Neural cell (in vitro differentiated cells): Measurements from ENCODE around the gene SCYL1. TPM values are rescaled to one million over a fixed set of nuclear protein-coding genes. Genes with fewer than 3 reads are reported as not detected.

Experiments
- H2AFZ ChIP-seq: fragments of 200-600, 300-800 bp; sonication (generic), shearing (Covaris generic); 2 replicates; pipeline ENCODE4 v1.6.0; 2014; ENCODE audit warnings: low read depth, mild to moderate bottlenecking, antibody characterized with exemption, low read length, moderate library complexity
- H3F3A ChIP-seq: fragments of 200-600 bp; shearing (Covaris generic); 2 replicates; pipeline ENCODE4 v1.6.1; 2016; ENCODE audit warnings: mild to moderate bottlenecking, moderate library complexity, mixed read lengths, antibody characterized with exemption, low read length; ENCODE audit not compliant: insufficient read depth, poor library complexity, severe bottlenecking
- H3K27ac ChIP-seq: fragments of 200-600, 300-800 bp; sonication (generic), shearing (Covaris generic); 2 replicates; pipeline ENCODE4 v1.5.1; 2014; ENCODE audit warnings: mild to moderate bottlenecking, low read length, moderate library complexity
- H3K27me3 ChIP-seq: fragments of 300-800, 200-600 bp; sonication (generic), shearing (Covaris generic); 2 replicates; pipeline ENCODE4 v1.6.0; 2014; ENCODE audit warnings: mild to moderate bottlenecking, low read depth, low read length, moderate library complexity; ENCODE audit not compliant: insufficient read depth
- H3K36me3 ChIP-seq: fragments of 300-800, 200-600 bp; sonication (generic), shearing (Covaris generic); 2 replicates; pipeline ENCODE4 v1.5.1; 2014; ENCODE audit warnings: mild to moderate bottlenecking, antibody characterized with exemption, low read length, moderate library complexity; ENCODE audit not compliant: insufficient read depth
- H3K4me2 ChIP-seq: fragments of 300-800, 200-600 bp; sonication (generic), shearing (Covaris generic); 2 replicates; pipeline ENCODE4 v1.6.0; 2014; ENCODE audit warnings: mild to moderate bottlenecking, low read length
- H3K4me3 ChIP-seq: fragments of 300-800, 200-600 bp; sonication (generic), shearing (Covaris generic); 2 replicates; pipeline ENCODE4 v1.5.1; 2014; ENCODE audit warnings: mild to moderate bottlenecking, low read length, moderate library complexity
- H3K79me2 ChIP-seq: fragments of 200-600 bp; shearing (Covaris generic); replicated peaks from 2 replicates; pipeline ENCODE4 v1.6.0; 2014; ENCODE audit warnings: mild to moderate bottlenecking, low read length, moderate library complexity; ENCODE audit not compliant: insufficient read depth
- H3K9ac ChIP-seq: fragments of 300-800, 200-600 bp; sonication (generic), shearing (Covaris generic); 2 replicates; pipeline ENCODE4 v1.6.1; 2016; ENCODE audit warnings: mild to moderate bottlenecking, low read length, mixed read lengths
- H3K9me2 ChIP-seq: fragments of 200-600 bp; shearing (Covaris generic); 2 replicates; pipeline ENCODE4 v1.6.1; 2016; ENCODE audit warnings: mild to moderate bottlenecking, low read length, mixed read lengths; ENCODE audit not compliant: insufficient read depth
- H3K9me3 ChIP-seq: fragments of 200-600, 300-800 bp; sonication (generic), shearing (Covaris generic); 2 replicates; pipeline ENCODE4 v1.6.1; 2016; ENCODE audit warnings: mild to moderate bottlenecking, mixed run types, low read length, moderate library complexity, mixed read lengths
- H4K20me1 ChIP-seq: fragments of 200-600 bp; shearing (Covaris generic); 2 replicates; pipeline ENCODE4 v1.6.1; 2016; ENCODE audit warnings: mild to moderate bottlenecking, mixed run types; ENCODE audit not compliant: insufficient read depth
- EP300 ChIP-seq: fragments of 450-650 bp; conservative IDR thresholded peaks from 2 replicates; pipeline ENCODE4 v1.6.1; 2014; ENCODE audit warnings: antibody characterized with exemption, mild to moderate bottlenecking, moderate library complexity; ENCODE audit not compliant: poor library complexity, severe bottlenecking
- EZH2 ChIP-seq: fragments of 200-600, 300-800 bp; shearing (Covaris generic), sonication (generic); IDR thresholded peaks from 2 replicates; pipeline ENCODE4 v1.6.1; 2014; ENCODE audit warnings: antibody characterized with exemption, low read length, borderline replicate concordance, mild to moderate bottlenecking; ENCODE audit not compliant: insufficient read depth, poor library complexity, severe bottlenecking
- MXI1 ChIP-seq: fragments of 450-650 bp; conservative IDR thresholded peaks from 2 replicates; pipeline ENCODE4 v1.6.1; 2014; ENCODE audit warnings: antibody characterized with exemption, mild to moderate bottlenecking; ENCODE audit not compliant: poor library complexity, severe bottlenecking
- POLR2AphosphoS5 ChIP-seq: IDR thresholded peaks from 2 replicates; pipeline ENCODE4 v1.6.1; 2012
- RAD21 ChIP-seq: fragments of 450-650 bp; conservative IDR thresholded peaks from 2 replicates; pipeline ENCODE4 v1.6.1; 2014; ENCODE audit warnings: antibody characterized with exemption, mild to moderate bottlenecking, moderate library complexity
- SMC3 ChIP-seq: fragments of 450-650 bp; conservative IDR thresholded peaks from 2 replicates; pipeline ENCODE4 v1.6.1; 2014; ENCODE audit warnings: antibody characterized with exemption, mild to moderate bottlenecking, moderate library complexity; ENCODE audit not compliant: poor library complexity
- TAF1 ChIP-seq: IDR thresholded peaks from 2 replicates; pipeline ENCODE4 v1.6.1; 2012; ENCODE audit warnings: low read depth
- polyA plus RNA-seq: library from polyadenylated mRNA; depleted of rRNA; stranded (reverse); fragments of >200 nt; gene quantifications from 2 replicates; pipeline ENCODE4 v1.2.3, GENCODE V29; 2014
- TF ChIP-seq, protein P1 (sequence below): fragments of 450-650 bp; IDR thresholded peaks from 2 replicates; pipeline ENCODE4 v1.5.1; 2014; ENCODE audit warnings: antibody characterized with exemption, mild to moderate bottlenecking, moderate library complexity; ENCODE audit not compliant: poor library complexity, severe bottlenecking
- TF ChIP-seq, protein P2 (sequence below): IDR thresholded peaks from 2 replicates; pipeline ENCODE4 v1.6.1; 2012; ENCODE audit warnings: borderline replicate concordance

Gene SCYL1
- polyA plus RNA-seq, 1 donor from 2014 or later, result 48.3 TPM

DNA sequence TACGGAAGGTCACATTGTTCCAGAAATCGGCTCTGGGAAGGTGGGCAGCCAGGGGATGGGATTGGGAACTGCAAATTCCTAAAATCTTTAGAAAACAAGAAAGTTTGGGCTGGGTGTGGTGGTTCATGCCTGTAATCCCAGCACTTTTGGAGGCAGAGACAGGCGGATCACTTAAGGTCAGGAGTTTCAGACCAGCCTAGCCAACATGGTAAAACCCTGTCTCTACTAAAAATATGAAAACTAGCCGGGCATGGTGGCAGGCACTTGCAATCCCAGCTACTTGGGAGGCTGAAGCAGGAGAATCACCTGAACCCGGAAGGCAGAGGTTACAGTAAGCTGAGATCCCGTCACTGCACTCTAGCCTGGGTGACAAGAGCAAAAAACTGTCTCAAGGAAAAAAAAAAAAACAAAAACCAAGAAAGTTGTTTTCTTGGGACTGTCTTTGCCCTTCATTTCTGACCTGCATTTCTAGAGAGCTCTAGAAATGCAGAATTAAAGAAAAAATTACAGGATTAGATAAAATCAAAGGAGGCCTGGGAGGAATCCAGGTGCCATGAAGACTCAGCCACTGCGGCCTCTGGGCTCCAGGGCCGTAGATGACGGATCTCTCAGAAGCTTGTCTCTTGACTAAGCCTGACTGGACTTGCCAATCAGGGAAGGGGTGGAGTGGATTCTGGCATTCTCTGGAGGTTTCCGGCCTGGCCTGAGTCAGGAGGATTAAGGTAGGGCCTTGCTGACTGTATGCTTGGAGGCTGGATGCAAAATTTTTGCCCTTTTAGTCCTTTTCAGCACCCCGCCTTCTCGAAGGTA is 31.3 kb upstream of the SCYL1 start:
- no peaks in the 10 kb centered on the region for H3K9me2 ChIP-seq
- no peak overlapping the region for H2AFZ ChIP-seq
- TF ChIP-seq, protein P1, sequence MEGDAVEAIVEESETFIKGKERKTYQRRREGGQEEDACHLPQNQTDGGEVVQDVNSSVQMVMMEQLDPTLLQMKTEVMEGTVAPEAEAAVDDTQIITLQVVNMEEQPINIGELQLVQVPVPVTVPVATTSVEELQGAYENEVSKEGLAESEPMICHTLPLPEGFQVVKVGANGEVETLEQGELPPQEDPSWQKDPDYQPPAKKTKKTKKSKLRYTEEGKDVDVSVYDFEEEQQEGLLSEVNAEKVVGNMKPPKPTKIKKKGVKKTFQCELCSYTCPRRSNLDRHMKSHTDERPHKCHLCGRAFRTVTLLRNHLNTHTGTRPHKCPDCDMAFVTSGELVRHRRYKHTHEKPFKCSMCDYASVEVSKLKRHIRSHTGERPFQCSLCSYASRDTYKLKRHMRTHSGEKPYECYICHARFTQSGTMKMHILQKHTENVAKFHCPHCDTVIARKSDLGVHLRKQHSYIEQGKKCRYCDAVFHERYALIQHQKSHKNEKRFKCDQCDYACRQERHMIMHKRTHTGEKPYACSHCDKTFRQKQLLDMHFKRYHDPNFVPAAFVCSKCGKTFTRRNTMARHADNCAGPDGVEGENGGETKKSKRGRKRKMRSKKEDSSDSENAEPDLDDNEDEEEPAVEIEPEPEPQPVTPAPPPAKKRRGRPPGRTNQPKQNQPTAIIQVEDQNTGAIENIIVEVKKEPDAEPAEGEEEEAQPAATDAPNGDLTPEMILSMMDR, result no peak
- no peak for TF ChIP-seq EZH2
- TF ChIP-seq, protein P2, sequence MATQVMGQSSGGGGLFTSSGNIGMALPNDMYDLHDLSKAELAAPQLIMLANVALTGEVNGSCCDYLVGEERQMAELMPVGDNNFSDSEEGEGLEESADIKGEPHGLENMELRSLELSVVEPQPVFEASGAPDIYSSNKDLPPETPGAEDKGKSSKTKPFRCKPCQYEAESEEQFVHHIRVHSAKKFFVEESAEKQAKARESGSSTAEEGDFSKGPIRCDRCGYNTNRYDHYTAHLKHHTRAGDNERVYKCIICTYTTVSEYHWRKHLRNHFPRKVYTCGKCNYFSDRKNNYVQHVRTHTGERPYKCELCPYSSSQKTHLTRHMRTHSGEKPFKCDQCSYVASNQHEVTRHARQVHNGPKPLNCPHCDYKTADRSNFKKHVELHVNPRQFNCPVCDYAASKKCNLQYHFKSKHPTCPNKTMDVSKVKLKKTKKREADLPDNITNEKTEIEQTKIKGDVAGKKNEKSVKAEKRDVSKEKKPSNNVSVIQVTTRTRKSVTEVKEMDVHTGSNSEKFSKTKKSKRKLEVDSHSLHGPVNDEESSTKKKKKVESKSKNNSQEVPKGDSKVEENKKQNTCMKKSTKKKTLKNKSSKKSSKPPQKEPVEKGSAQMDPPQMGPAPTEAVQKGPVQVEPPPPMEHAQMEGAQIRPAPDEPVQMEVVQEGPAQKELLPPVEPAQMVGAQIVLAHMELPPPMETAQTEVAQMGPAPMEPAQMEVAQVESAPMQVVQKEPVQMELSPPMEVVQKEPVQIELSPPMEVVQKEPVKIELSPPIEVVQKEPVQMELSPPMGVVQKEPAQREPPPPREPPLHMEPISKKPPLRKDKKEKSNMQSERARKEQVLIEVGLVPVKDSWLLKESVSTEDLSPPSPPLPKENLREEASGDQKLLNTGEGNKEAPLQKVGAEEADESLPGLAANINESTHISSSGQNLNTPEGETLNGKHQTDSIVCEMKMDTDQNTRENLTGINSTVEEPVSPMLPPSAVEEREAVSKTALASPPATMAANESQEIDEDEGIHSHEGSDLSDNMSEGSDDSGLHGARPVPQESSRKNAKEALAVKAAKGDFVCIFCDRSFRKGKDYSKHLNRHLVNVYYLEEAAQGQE, result no peak
- no peak for TF ChIP-seq POLR2AphosphoS5
- no peak for TF ChIP-seq EP300
- TF ChIP-seq SMC3, result no peak
- no peak for TF ChIP-seq TAF1
- no peak for TF ChIP-seq RAD21
- no peak for TF ChIP-seq MXI1

DNA sequence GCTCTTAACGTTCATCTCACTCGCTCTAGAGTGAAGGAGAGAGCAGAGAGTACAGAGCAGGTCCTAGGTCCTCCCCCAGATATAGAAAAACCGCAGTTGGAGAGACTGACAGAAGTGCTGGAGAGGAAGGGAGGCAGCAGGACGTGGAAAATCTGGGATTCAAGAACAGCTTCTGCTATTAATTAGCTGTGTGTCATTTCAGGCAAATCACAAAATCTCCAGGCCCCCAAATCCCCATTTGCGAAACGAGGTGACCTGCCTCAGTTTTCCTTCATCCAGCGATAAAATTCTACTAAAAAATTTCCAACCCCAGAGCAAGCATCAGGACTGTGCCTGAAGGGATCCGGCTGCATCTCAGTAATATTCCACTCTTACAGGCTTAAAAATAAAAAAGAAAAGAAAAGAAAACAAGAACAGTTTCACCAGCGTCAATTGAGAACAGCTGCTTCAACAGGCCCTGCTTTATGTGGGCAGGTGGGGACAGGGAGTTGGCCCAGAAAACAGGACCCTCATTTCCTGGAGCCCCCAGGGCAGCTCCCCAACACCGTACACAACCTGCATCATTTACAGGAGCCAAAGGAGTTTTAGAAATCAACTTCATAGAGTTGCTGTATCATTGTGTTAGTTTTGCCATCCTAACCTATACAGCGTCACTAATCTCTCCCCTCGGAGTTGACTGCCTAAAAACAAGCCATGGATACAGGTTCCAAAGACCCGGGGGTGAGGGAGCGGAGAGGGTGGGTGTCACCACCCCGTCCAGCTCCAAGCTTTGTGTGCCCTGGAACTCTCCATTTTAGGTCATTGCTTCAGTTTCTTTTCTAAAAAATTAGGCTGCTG is 28.4 kb upstream of the SCYL1 start:
- H3K9me3 ChIP-seq, result no peaks in the 10 kb centered on the region
- H4K20me1 ChIP-seq, result peaks cover 18% of the 10 kb centered on the region
- no peaks in the 10 kb centered on the region for H3K36me3 ChIP-seq
- H3K79me2 ChIP-seq, result peaks cover 92% of the 10 kb centered on the region
- no peaks in the 10 kb centered on the region for H3K27me3 ChIP-seq
- TF ChIP-seq RAD21, result no peak
- no peak for TF ChIP-seq EP300
- no peak for TF ChIP-seq TAF1
- TF ChIP-seq, protein P1, result no peak
- TF ChIP-seq MXI1, result no peak
- TF ChIP-seq SMC3, result peak; percentile 0
- TF ChIP-seq EZH2, result no peak
- TF ChIP-seq, protein P2, result no peak
- peak; percentile 27 for TF ChIP-seq POLR2AphosphoS5
- peak overlapping the region; percentile 63 for H3K4me3 ChIP-seq
- peak overlapping the region; percentile 84 for H3K9ac ChIP-seq
- peak overlapping the region; percentile 99 for H3K27ac ChIP-seq
- H3K4me2 ChIP-seq, result peak overlapping the region; percentile 98
- peaks cover 13% of the 10 kb centered on the region for H3F3A ChIP-seq
- H3K9me2 ChIP-seq, result no peaks in the 10 kb centered on the region
- no peak overlapping the region for H2AFZ ChIP-seq

More for the DNA sequence above, 31.3 kb upstream of the SCYL1 start:
- Histone ChIP-seq H3K4me2 (no peak overlapping the region), H3K9me3 (no peaks in the 10 kb centered on the region), H3K4me3 (no peak overlapping the region), H3K27me3 (no peaks in the 10 kb centered on the region), H3K27ac (peak overlapping the region; percentile 61), H3K79me2 (peaks cover 94% of the 10 kb centered on the region), H4K20me1 (no peaks in the 10 kb centered on the region), H3K36me3 (no peaks in the 10 kb centered on the region), H3K9ac (peak overlapping the region; percentile 47), H3F3A (peaks cover 19% of the 10 kb centered on the region)
